Hippocampal formation (tissue), 2 donors: ENCODE data around the gene SUPT3H.

Experiments used
- DNase-seq, 2 donors: peaks; one replicate each; lab custom pipeline; 2025; lab: John Stamatoyannopoulos, UW

SUPT3H gene

GRCh38 chr6:45256697-45257695 is 120.7 kb downstream of the SUPT3H start:
- no peak for DNase-seq

- DNase-seq = no peak
These were observed 122.3 kb downstream of the SUPT3H start for GRCh38 chr6:45255434-45255833.

- DNase-seq = no peak
These were observed 123.5 kb downstream of the SUPT3H start for GRCh38 chr6:45254253-45254652.

GRCh38 chr6:45253453-45253852 is 124.3 kb downstream of the SUPT3H start:
- DNase-seq = no peak

GRCh38 chr6:45231660-45232059 is 146.1 kb downstream of the SUPT3H start:
- no peak for DNase-seq

- no peak for DNase-seq
These were observed 148.3 kb downstream of the SUPT3H start for GRCh38 chr6:45229416-45229815.

GRCh38 chr6:45226081-45226480 is 151.7 kb downstream of the SUPT3H start:
- DNase-seq = no peak

- no peak for DNase-seq
These were observed 155.4 kb downstream of the SUPT3H start for GRCh38 chr6:45222380-45222779.

- DNase-seq = no peak
These were observed 162.0 kb downstream of the SUPT3H start for GRCh38 chr6:45215759-45216158.

- no peak for DNase-seq
These were observed 164.8 kb downstream of the SUPT3H start for GRCh38 chr6:45212976-45213375.

GRCh38 chr6:45209762-45210161 is 168.0 kb downstream of the SUPT3H start:
- DNase-seq = no peak

- no peak for DNase-seq
These were observed 170.8 kb downstream of the SUPT3H start for GRCh38 chr6:45206793-45207492.

GRCh38 chr6:45201484-45201883 is 176.2 kb downstream of the SUPT3H start:
- no peak for DNase-seq

- no peak for DNase-seq
These were observed 177.2 kb downstream of the SUPT3H start for GRCh38 chr6:45200510-45200909.

GRCh38 chr6:45199554-45199953 is 178.2 kb downstream of the SUPT3H start:
- no peak for DNase-seq

- DNase-seq = no peak
These were observed 181.6 kb downstream of the SUPT3H start for GRCh38 chr6:45196121-45196520.

GRCh38 chr6:45195137-45195536 is 182.6 kb downstream of the SUPT3H start:
- DNase-seq = no peak

GRCh38 chr6:45192556-45192955 is 185.2 kb downstream of the SUPT3H start:
- no peak for DNase-seq

- no peak for DNase-seq
These were observed 186.3 kb downstream of the SUPT3H start for GRCh38 chr6:45191414-45191813.

- DNase-seq = no peak
These were observed 189.9 kb downstream of the SUPT3H start for GRCh38 chr6:45187836-45188235.

GRCh38 chr6:45185403-45186251 is 192.1 kb downstream of the SUPT3H start:
- no peak for DNase-seq

- no peak for DNase-seq
These were observed 192.8 kb downstream of the SUPT3H start for GRCh38 chr6:45184937-45185336.
